A204.1 (cell line): ENCODE results near the gene PHLPP1.

Experiments
- FAIRE-seq: peaks from 2 replicates; lab custom pipeline; 2012; peaks lifted over from hg19 to GRCh38; lab: Jason Lieb, UNC

The PHLPP1 gene

DNA sequence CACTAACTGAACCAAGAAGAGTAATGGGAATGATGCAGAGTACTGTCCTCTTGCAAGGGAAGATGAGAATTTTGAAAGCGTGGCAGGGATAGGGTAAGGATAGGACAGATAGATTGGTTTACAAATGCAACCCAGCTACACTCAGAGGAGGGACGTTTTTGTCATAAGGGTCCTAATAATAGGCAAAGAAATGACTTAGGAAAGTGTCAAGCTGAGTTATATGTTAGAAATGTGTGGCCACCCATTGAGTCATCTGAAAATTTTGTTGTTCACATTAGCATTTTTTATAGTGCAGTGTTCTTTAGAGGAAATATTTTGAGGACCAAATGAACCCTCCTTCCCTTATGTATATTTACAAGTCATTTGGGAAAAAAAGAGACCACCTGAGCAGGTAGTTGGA, 137.5 kb downstream of the PHLPP1 start:
- FAIRE-seq, result no peak

DNA sequence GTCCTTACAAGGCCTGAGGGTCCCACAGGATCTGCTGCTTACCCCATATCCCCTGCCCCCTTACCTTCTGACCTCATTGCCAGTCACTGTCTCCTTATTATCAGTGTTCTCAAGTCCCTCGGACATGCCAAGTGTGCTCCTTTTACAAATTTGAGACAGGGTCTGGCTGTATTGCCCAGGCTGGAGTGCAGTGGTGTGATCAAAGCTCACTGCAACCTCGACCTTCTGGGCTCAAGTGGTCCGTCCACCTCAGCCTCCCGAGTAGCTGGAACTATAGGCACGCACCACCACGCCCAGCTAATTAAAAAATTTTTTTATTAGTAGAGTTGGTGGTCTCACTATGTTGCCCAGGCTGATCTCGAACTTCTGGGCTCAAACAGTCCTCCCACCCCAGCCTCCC, 141.0 kb downstream of the PHLPP1 start:
- no peak for FAIRE-seq

- FAIRE-seq, result no peak
Observed at GRCh38 chr18:62857263-62857976, 142.1 kb downstream of the PHLPP1 start.

GRCh38 chr18:62860062-62860461, 144.7 kb downstream of the PHLPP1 start:
- FAIRE-seq, result no peak

- FAIRE-seq, result no peak
Observed at GRCh38 chr18:62862466-62862865, 147.1 kb downstream of the PHLPP1 start.

DNA sequence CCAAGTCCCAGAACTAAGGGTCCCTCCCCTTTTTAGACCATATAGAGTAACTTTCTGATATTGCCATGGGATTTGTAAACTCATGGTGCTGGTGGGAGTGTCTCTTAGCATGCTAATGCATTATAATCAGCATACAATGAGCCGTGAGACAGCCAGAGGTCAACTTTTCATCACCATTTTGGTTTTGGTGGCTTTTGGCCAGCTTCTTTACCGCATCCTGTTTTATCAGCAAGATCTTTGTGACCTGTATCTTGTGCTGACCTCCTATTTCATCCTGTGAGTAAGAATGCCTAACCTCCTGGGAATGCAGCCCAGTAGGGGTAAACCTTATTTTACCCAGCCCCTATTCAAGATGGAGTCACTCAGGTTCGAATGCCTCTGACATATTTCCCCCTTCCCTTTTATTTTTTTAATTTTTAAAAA, 148.2 kb downstream of the PHLPP1 start:
- FAIRE-seq, result no peak

DNA sequence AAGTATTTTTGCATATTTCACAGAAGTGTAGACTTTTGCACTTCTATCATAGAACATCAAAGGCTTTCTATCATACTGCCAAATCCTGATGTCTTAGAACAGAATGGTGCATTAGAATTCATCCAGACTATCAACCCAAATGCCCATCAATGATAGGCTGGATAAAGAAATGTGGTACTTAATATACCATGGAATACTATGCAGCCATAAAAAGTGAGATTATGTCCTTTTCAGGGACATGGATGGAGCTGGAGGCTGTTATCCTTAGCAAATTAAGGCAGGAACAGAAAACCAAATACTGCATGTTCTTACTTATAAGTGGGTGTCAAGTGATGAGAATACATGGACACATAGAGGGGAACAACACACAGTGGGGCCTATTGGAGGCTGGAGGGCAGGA, 150.2 kb downstream of the PHLPP1 start:
- no peak for FAIRE-seq

GRCh38 chr18:62867534-62867933, 152.2 kb downstream of the PHLPP1 start:
- FAIRE-seq, result no peak

DNA sequence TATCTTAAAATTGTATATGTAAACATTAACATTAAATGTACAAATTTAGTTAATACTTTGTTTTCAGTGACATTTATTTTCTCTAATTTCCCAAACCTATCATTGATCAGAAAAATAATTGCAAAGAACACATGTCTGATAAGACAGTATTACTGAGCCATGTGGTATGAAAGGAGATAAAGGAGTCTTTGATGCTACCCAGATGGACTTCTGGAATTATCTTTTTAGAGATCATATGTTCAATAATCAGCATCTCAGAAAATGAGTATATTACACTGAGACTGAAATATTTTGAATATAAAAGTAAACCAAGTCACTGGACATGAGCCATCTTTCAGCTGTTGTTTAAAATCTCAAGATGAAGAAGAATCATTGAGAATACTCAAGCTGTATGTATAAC, 153.3 kb downstream of the PHLPP1 start:
- no peak for FAIRE-seq

DNA sequence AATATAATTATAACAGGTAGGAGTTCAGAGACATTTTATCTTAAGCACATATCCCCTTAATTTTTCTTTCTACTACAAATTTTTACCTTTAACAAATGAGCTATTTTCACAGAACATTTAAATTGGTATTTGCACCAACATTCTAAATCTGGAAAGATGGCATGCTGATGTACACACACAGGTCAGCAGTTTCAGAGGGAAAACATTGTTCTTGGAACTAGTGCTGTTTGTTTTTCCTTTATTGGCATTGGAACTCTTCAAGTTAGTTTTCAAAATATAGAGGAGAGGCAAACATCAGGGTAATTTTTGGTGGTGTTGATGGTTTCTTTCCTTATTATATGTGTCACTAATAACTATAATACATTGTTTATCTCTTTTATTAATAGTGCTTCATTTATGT, 155.3 kb downstream of the PHLPP1 start:
- peak; percentile 32 for FAIRE-seq

DNA sequence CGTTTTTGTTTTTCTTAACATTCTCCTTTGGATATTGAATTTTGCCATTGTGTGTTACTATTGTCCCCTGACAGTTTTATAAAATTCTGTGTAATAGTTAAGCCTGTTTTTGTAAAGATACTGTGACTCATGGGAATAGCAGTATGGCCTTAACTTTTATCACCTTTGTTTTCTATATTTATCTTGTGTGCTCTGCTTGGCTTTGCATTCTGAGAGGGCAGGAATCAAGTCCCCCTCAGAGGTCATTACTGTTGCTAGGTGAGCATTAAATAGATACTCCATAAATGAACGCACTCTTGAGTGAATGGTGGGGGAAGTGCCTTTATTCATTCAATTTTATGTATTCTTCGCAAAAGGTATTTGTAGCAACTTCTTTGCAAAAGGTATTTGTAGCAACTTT, 160.0 kb downstream of the PHLPP1 start:
- no peak for FAIRE-seq

- no peak for FAIRE-seq
Observed at GRCh38 chr18:62876111-62876510, 160.8 kb downstream of the PHLPP1 start.

GRCh38 chr18:62876828-62877227, 161.5 kb downstream of the PHLPP1 start:
- FAIRE-seq, result no peak

DNA sequence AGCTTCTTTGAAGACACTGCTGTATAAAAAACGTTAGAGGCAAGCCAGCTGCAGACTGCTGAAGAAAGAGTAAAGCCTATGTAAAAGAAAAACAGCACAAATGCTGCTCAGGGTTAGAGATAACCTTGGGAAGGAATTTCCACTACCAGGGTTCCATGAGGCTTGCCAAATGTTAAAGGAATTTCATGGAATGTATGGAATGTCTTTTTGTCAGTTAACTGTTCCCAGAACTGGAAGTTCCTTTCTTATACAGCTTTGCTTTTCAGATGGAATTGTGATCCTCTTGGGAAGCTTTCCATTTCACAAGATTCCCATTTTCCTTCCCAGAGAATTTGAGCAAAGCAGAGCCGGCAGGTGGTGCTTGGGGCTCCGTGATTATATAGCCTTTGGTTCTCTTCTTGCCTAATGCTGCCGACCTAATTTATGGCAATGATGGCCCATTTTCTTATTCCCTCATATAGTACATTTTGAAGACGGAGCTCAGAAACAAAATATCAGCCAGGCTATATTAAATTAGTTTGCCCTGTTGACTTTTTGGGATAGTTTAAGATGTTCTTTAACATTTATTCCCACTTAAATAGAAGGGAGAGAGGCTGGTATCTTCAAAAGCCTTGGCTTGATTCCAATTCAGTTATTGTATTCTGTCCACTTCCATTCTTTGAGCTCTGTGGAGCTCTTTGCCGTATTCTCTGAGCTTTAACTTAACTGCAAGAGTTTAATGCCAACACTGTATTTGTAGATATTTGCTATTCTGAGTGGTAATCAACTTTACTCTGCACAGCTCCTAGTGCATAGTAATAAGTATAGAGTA, 162.3 kb downstream of the PHLPP1 start:
- FAIRE-seq, result peak; percentile 94

DNA sequence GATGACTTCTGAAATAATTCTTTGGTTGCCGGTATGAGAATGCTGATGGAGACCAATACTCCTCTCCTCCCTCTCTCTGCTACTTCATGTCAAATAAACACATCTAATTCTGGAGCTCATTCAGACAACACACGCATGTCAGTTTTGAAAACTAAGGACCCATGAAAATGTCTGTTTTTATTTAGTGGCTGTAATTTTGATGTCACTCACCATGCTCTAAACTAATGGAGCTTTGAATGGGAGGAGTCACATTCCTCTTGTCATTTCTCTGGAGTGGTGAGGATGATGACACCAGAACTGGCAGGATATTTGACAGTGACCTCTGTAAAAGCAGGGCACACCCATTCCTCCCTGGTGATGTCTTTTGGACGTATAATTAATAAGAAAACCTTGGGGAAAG, 163.0 kb downstream of the PHLPP1 start:
- no peak for FAIRE-seq

DNA sequence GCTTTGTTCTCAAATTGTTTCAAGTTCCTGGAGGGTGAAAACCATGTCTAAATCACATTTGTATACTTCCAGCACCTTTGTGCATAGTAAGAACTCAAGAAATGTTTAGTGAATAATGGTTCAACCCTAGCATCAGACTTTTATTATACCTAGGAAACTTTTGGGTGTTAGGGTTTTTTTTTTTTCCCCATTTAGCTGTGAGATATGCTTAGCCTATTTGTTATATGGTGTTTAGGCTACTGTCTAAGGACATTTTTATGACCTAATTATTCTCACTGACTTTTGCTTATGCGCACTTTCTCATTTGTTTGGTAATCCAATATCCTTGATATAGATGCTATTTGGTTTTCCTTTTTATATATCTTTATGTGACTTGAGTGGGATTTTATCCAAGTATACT, 164.7 kb downstream of the PHLPP1 start:
- FAIRE-seq, result no peak

GRCh38 chr18:62880673-62881364, 165.5 kb downstream of the PHLPP1 start:
- no peak for FAIRE-seq

- FAIRE-seq, result no peak
Observed at GRCh38 chr18:62881509-62882016, 166.2 kb downstream of the PHLPP1 start.

- FAIRE-seq, result no peak
Observed at GRCh38 chr18:62883937-62884735, 168.8 kb downstream of the PHLPP1 start.

GRCh38 chr18:62885804-62886203, 170.5 kb downstream of the PHLPP1 start:
- no peak for FAIRE-seq

- no peak for FAIRE-seq
Observed at GRCh38 chr18:62894681-62895390, 179.5 kb downstream of the PHLPP1 start.
